ENCODE results near the gene ZNF609. TPM values are rescaled to one million over a fixed set of nuclear protein-coding genes. Genes with fewer than 3 reads are reported as not detected.

Gene ZNF609
- total RNA-seq, 1 donor = 20.6 TPM

DNA sequence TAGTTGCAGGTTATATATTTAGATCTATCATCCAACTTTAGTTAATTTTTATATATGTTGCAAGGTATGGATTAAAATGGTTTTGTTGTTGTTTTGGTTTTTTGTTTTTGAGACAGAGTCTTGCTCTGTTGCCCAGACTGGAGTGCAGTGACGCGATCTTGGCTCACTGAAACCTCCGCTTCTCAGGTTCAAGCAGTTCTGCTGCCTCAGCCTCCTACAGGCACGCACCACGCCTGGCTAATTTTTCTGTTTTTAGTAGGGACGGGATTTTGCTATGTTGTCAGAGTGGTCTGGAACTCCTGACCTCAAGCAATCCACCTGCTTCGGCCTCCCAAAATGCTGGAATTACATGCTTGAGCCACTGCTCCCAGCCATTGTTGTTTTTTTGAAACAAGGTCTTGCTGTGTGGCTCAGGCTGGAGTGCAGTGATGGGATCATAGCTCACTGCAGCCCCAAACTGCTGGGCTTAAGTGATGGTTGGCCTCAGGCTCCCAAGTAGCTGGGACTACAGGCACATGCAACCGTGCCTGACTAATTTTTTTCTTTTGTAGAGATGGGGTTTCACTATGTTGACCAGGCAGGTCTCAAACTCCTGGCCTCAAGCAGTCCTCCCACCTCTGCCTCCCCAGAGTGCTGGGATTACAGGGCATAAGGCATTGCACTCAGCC is 92.0 kb downstream of the ZNF609 start:
- no peak for DNase-seq (ENCODE audit: insufficient read length, low spot score, missing footprints)
- TF ChIP-seq, protein P1, sequence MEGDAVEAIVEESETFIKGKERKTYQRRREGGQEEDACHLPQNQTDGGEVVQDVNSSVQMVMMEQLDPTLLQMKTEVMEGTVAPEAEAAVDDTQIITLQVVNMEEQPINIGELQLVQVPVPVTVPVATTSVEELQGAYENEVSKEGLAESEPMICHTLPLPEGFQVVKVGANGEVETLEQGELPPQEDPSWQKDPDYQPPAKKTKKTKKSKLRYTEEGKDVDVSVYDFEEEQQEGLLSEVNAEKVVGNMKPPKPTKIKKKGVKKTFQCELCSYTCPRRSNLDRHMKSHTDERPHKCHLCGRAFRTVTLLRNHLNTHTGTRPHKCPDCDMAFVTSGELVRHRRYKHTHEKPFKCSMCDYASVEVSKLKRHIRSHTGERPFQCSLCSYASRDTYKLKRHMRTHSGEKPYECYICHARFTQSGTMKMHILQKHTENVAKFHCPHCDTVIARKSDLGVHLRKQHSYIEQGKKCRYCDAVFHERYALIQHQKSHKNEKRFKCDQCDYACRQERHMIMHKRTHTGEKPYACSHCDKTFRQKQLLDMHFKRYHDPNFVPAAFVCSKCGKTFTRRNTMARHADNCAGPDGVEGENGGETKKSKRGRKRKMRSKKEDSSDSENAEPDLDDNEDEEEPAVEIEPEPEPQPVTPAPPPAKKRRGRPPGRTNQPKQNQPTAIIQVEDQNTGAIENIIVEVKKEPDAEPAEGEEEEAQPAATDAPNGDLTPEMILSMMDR (IDR thresholded peaks at IDR 0.05; ENCODE audit: extremely low read depth, low read depth, low read length) = no peak
- Histone ChIP-seq H3K4me2 (ENCODE audit: insufficient read depth, low read length) (no peak overlapping the region), H3K4me1 (ENCODE audit: insufficient read depth, low read length) (no peaks in the 10 kb centered on the region), H3K9me3 (ENCODE audit: low read depth, low read length) (no peaks in the 10 kb centered on the region), H3K4me3 (ENCODE audit: insufficient read depth, low read length) (no peak overlapping the region), H3K27ac (ENCODE audit: low read depth, low read length) (no peak overlapping the region), H2AFZ (ENCODE audit: low read length) (no peak overlapping the region), H3K79me2 (ENCODE audit: insufficient read depth, low read length) (peaks cover 70% of the 10 kb centered on the region), H4K20me1 (ENCODE audit: insufficient read depth, low read length) (peaks cover 27% of the 10 kb centered on the region), H3K36me3 (ENCODE audit: insufficient read depth, low read length) (no peaks in the 10 kb centered on the region), H3K27me3 (ENCODE audit: insufficient read depth, low read length) (no peaks in the 10 kb centered on the region)

DNA sequence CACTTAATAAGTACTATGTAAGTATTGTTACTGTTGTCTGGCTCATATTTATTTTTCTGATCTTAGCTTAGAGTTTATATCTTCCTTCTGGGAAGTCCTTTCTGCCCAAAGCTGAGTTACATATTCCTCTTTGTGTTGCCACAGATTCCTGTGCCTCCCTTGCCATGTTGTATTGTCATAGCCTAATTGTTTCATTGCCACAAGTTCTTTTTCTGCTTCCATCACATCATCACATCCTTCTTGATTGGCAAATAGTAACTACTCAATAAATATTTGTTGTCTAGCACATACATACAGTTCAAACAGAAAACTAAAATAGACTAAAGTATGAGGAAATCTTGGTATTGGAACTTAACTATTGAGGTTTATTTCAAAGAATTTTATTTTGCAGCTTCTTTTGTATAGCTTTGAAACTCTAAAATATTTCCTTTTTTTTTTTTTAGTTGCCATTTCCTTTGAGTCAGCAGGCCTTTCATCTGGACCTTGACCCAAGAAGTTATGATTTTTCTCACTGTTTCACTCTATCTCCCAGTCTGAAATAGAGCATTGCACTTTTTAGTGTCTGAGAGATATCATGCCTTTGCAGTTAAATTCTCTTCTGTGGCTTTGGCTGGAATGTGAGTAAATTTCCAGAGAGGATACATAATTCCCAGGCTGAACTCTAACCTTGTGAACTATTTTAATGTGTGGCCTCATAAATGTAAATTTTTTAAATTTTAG is 98.2 kb downstream of the ZNF609 start:
- peak overlapping the region; percentile 55 for H3K27ac ChIP-seq (ENCODE audit: low read depth, low read length)
- peaks cover 73% of the 10 kb centered on the region for H3K79me2 ChIP-seq (ENCODE audit: insufficient read depth, low read length)
- H4K20me1 ChIP-seq (ENCODE audit: insufficient read depth, low read length) = peaks cover 32% of the 10 kb centered on the region
- no peak overlapping the region for H2AFZ ChIP-seq (ENCODE audit: low read length)
- H3K36me3 ChIP-seq (ENCODE audit: insufficient read depth, low read length) = no peaks in the 10 kb centered on the region
- no peaks in the 10 kb centered on the region for H3K9me3 ChIP-seq (ENCODE audit: low read depth, low read length)
- DNase-seq (ENCODE audit: insufficient read length, low spot score, missing footprints) = peak; percentile 17
- H3K27me3 ChIP-seq (ENCODE audit: insufficient read depth, low read length) = no peaks in the 10 kb centered on the region
- H3K4me2 ChIP-seq (ENCODE audit: insufficient read depth, low read length) = peak overlapping the region; percentile 15
- TF ChIP-seq, protein P1 (IDR thresholded peaks at IDR 0.05; ENCODE audit: extremely low read depth, low read depth, low read length) = no peak
- peaks cover 16% of the 10 kb centered on the region for H3K4me1 ChIP-seq (ENCODE audit: insufficient read depth, low read length)
- no peak overlapping the region for H3K4me3 ChIP-seq (ENCODE audit: insufficient read depth, low read length)

DNA sequence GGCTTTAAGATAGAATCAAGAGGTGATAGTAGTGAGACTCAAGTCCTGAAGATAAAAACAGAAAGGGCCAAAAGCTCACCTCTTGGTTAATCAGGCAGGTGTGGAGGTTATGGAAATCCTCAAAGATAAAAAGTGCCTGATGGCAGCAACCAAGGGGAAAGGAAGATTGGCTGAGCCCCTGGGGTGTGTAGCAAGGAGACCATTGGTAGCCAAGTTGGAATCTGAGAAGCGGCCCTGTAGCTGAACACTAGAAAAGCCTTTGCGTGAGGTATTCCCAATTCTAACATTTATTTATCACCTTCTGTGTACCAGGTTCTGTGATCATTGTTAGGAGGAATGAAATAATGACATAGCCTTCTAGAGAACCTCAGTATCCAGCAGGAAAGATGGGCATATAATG is 98.9 kb downstream of the ZNF609 start:
- Histone ChIP-seq H3K36me3 (ENCODE audit: insufficient read depth, low read length) (no peaks in the 10 kb centered on the region), H3K27ac (ENCODE audit: low read depth, low read length) (peak overlapping the region; percentile 3), H3K79me2 (ENCODE audit: insufficient read depth, low read length) (peaks cover 72% of the 10 kb centered on the region), H3K9me3 (ENCODE audit: low read depth, low read length) (no peaks in the 10 kb centered on the region), H3K4me2 (ENCODE audit: insufficient read depth, low read length) (no peak overlapping the region), H3K4me3 (ENCODE audit: insufficient read depth, low read length) (no peak overlapping the region), H2AFZ (ENCODE audit: low read length) (no peak overlapping the region), H3K4me1 (ENCODE audit: insufficient read depth, low read length) (peaks cover 16% of the 10 kb centered on the region), H4K20me1 (ENCODE audit: insufficient read depth, low read length) (peaks cover 30% of the 10 kb centered on the region), H3K27me3 (ENCODE audit: insufficient read depth, low read length) (no peaks in the 10 kb centered on the region)
- no peak for DNase-seq (ENCODE audit: insufficient read length, low spot score, missing footprints)
- TF ChIP-seq, protein P1 (IDR thresholded peaks at IDR 0.05; ENCODE audit: extremely low read depth, low read depth, low read length) = no peak

DNA sequence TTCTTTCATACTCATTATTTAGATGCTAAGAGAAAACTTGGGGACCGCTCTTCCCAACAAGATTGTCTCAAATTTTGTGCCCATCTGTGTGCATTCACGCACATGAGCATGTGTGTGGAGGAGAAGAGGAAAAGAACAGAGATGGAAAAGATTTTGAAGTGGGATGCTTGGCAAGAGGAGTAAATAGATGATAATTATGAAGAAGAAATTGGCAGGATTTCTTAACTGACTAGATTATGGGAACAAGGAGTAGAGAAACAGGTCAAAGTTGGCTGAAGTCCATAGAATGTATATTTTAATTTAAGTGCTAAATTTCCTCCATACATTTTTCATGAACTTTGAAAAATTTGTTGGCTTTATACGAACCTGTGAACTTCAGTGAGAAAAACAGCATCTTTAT is 100.1 kb downstream of the ZNF609 start:
- Histone ChIP-seq H3K4me3 (ENCODE audit: insufficient read depth, low read length) (no peak overlapping the region), H3K9me3 (ENCODE audit: low read depth, low read length) (no peaks in the 10 kb centered on the region), H3K4me2 (ENCODE audit: insufficient read depth, low read length) (no peak overlapping the region), H3K27ac (ENCODE audit: low read depth, low read length) (no peak overlapping the region), H3K36me3 (ENCODE audit: insufficient read depth, low read length) (no peaks in the 10 kb centered on the region), H3K27me3 (ENCODE audit: insufficient read depth, low read length) (no peaks in the 10 kb centered on the region), H3K79me2 (ENCODE audit: insufficient read depth, low read length) (peaks cover 76% of the 10 kb centered on the region), H3K4me1 (ENCODE audit: insufficient read depth, low read length) (peaks cover 16% of the 10 kb centered on the region), H4K20me1 (ENCODE audit: insufficient read depth, low read length) (peaks cover 31% of the 10 kb centered on the region), H2AFZ (ENCODE audit: low read length) (no peak overlapping the region)
- no peak for DNase-seq (ENCODE audit: insufficient read length, low spot score, missing footprints)
- TF ChIP-seq, protein P1 (IDR thresholded peaks at IDR 0.05; ENCODE audit: extremely low read depth, low read depth, low read length) = no peak

Measured in osteoblast (primary cell).